HG02884 (cell line): Measurements from ENCODE around the gene PLCB1.

Experiments used
- ATAC-seq: cut with Tn5 transposase; IDR thresholded peaks from one replicate; pipeline ENCODE4 v1.9.1; 2021; ENCODE audit warnings: mild to moderate bottlenecking, moderate library complexity; ENCODE audit not compliant: unreplicated experiment

Gene PLCB1

DNA sequence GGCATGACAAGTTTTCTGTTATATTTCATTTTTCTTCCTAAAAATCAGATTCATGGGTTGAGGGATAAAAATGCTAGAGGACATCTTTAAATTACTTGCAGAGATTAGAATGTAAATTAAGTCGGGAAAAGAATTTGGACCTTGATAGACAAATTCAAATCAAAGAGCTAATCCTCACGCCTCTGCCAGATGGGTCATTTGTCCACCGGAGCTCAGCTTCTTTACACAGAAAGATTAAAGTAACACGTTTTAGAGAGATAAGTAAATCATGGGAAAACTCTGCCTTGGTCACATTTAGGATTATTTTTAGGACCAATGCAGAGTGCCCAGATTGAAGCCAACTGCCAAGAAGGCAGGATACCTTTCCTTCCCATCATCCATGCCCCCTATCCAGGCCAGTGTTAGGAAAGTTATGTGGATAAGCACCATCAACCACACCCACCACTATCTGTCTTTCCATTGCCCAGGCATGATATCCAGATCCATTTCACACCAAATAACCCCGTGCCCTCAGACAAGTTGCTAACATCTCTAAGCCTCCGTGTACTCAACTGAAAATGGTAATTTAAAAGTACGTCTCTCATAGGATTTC, 539.4 kb downstream of the PLCB1 start:
- no peak for ATAC-seq

DNA sequence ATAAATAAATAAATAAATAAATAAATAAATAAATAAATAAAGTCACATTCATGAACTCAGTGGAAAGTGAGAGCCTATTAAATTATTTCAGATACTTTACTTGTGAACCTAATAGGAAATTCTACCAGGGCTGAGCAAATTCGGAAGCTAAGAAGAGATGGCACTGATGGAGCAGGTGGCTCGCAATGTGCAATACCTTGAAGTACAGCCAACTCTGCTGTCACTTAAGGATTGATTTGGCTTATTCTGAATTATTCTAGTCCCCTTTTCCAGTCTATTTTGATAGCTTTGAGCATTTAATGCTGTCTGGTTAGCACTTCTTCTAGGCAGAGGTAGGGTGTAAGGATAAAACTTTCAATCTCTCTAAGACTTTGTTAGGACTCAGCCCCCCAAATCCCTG, 541.0 kb downstream of the PLCB1 start:
- no peak for ATAC-seq

DNA sequence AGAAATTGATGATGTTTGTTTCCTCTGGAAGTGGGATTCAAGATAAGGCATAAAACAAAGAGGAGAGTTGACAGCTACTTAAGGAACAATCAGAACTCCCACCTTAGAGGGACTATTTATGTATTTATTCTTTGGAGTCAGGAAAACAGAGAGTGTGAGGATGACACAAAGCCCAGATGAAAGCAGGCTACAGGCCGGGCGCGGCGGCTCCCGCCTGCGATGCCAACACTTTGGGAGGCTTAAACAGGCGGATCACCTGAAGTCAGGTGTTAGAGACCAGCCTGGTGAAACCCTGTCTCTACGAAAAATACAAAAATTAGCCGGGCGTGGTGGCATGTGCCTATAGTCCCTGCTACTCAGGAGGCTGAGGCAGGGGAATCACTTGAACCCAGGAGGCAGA, 543.8 kb downstream of the PLCB1 start:
- no peak for ATAC-seq

DNA sequence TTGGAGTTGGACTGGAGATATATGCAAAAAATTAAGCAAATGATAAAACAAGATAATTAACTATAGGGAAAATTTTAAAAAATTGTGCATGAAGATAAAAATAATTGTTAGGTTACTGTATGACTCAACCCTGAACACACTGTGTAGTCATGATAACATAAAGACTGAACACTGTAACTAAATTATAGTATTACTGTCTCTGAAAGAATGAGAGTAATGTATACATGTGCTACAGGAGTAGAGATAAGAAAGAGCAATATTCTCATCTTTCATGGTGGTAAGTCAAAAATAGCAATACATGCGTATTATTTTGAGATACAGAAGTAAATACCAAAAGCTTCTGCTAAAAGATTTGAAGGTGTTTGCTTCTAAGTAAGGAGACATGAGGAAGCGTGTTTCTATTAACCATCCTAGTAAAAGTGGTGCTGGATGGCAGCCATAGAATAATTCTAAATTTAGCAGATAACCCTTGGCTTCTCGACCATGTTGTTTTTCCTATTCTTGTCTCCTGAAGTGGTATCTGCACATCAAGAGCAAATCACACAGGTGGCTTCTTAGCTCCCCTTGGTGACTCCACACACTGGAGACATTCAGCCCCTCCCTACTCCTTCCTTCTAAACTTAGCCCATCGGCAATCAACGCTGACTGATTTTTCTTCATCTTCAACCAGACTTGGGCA, 546.2 kb downstream of the PLCB1 start:
- no peak for ATAC-seq

DNA sequence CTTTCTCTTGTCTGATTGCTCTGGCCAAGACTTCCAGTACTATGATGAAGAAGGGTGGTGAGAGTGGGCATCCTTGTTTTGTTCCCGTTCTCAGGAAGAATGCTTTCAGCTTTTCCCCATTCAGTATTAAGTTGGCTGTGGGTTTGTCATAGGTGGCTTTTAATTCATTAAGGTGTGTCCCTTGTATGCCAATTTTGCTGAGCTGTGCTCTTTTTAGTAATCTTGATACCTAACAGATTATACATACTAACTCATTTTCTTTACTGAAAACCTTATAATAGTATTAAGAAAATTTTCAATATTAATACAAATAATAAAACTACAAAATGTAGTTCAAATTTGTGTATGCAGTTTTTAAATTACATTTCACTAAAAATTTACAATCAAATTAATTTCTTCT, 557.3 kb downstream of the PLCB1 start:
- no peak for ATAC-seq

DNA sequence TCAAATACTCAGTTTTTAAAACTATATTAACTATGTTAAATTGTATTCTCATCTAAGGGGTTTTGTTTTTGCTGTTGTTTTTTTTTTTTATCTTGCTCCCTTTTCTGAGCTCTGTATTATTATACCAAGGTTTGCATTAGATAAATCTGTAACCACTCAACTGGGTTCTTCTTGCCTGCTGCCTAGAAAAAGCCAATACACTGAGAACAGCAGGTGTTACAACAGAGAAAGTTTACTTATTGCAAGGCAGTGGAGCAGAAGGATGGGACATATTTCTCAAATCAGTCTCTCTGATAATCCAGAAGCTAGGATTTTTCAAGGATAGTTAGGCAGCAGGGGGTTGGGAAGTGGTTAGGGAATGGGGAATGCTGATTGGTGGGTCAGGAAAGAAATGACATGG, 558.0 kb downstream of the PLCB1 start:
- no peak for ATAC-seq

DNA sequence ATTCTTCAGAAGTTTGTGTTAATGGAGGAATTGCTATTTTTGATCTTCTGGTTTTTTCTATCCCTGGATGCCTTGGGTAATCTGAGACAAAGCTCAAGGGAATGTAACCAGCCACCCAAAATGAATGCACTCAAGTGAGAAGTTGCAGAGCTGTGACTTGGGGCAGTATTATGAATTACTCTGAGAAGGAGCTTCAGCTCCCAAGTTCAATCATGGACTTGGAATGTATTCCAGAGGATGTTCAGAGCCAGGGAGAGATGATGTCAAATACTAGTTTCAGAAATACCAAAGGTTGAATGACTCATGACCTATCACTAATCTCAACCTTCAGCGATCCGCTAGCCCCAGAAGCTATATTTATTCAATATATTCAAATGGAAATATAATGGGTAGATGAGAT, 561.6 kb downstream of the PLCB1 start:
- ATAC-seq, result no peak

DNA sequence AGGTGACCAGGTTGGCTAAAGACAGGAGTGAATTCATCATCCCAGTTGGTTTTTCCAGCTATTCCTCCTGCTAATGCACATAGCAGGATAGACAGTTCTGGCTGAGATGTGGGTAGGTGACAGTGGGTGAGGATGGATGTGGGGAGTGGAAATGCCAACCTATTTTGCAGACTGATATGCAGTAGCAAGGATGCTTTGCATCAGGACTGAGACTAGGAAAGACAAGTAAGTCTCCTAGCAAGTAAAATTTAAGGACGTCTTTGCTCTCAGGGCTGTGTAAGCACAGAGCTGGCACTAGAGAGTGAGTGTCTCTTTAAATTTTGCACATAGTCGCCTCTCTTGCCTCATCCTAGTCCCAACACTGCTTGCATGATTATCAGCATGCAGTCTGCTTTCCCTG, 568.7 kb downstream of the PLCB1 start:
- ATAC-seq, result no peak

DNA sequence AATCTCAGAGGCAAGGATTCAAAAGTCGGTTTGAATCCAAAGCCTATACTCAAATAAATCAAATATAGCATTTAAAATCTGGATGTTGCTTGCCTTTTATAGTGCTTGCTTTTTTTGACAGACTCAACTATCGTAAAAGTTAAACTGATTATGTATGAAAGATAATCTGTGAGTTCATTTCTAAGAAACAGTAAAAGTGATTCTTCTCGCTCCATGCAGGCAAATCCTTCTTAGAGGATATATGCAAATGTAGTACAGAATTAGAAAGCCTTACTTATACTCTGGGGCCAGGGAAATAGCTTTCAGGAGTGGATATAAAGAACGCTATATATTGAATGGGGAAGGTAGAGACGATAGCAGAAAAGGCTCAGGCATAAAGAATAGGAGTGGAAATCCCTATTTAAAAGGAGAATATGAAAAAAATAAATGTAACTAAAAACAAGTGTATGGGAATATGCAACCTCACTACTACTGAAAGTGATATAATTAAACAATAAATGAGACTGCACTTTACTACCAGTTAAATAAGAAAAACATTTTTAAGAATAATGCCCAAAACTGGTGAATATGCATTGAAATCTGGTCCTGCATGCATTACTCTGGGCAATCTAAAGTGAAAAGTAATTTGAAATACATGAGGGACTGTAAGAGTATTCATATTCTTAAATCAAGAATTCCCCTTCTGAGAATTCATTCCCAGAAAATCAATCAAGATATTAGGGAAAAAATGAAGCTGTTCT, 575.1 kb downstream of the PLCB1 start:
- no peak for ATAC-seq

DNA sequence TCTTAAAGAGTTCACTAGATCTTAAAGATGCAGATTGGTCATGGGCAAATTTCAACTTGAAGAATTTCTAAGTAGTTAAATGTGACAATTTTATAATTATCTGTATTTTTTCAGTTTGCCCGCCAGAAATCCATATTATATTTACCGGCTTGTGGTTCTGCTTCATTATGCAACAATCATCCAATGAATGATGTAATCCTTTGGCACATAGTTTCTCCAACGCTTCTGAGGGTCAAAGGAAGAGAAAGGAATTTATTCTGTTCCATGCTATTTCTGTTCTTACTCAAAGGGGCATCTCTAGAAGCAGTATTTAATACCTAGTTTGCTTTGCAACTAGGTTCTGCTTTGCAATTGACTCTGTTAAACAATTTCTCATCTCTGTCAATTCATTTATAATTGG, 577.6 kb downstream of the PLCB1 start:
- no peak for ATAC-seq

DNA sequence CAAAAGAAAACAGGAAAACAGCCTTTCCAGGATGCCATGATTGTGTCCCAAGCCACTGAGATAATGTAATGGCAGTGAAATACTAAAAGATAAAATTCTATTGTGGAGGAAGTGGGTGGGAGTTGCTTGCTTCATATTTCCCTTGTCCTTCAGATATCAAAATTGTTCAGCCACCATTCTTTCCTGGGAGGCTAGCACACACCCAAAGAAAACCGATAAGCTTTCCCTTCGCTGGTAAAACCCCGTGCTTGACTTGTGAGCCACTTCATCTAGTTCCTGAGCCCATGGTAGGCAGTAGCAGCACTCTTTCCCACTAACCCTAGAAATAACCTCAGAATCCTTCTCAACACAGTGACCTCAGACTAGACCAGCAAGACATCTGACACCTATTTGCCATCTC, 579.4 kb downstream of the PLCB1 start:
- no peak for ATAC-seq

DNA sequence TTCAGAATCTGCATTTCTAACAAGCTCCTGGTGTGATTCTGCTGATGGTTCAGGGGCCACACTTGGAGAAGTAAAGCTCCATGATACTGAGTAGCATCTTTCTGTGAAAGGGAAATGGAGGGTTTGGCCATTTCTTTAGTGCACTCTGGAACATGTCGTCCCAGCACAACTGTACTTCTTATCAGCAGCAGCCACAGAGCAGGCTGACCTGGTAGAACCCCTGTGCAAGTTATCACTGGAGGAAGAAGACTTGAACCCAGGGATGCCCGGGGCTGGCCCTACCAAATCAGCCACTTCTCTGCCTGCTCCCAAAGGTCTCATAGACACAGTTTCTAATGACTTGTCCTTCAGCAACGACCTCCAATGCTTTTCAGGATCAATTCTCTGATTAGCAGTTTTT, 582.1 kb downstream of the PLCB1 start:
- no peak for ATAC-seq

DNA sequence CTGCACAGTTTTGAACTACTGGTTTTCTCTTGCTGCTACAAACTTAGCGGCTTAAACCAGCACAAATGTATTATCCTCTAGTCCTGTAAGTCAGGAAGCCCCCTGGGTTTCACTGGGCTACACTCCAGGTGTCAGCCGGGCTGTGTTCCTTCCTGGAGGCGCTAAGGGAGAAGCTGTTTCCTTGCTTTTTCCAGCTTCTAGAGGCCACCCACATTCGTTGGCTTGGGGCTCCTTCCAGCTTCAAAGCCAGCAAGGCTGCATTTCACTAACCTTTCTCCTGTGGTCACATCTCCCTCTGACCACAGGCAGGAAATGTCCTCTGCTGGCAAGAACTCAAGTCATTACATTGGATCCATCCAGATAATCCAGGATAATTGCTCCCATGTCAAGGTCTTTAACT, 586.2 kb downstream of the PLCB1 start:
- no peak for ATAC-seq

DNA sequence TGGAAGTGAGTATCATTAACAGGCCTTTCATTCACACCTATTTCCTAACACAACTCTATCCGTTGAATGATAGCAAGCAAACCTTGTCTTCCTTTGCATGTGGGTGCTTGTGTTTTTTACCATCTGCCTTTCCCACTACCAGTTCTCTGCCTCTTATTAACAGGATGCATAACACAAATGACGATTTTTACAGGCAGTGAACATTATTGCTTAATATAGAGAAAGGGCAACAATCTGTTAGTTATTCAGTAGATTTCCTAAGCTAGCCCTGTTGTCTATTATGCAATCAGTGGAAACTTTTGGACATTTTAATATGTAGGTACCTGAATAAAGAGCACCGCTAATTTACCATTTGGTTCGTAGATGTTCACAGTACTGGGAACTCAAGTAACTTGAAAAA, 588.0 kb downstream of the PLCB1 start:
- ATAC-seq, result no peak

DNA sequence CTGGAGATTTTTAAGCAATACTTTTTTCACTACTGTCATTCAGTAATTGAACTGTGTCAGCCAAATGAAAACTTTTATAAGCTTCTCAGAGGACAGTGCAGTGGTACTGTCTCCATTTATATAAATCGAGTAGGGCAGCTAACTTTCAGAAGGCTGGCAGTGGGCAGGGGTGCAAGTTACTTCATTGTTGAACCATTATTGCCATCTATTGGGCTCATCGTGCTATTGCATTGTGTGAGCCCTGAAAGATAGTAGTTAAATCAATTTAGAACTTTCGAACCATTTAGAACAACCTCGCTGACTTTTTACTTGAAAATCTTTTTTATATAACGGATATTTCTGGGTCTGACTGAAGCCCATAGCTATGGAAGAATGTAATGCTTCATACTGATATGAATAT, 589.0 kb downstream of the PLCB1 start:
- ATAC-seq, result peak; percentile 51

DNA sequence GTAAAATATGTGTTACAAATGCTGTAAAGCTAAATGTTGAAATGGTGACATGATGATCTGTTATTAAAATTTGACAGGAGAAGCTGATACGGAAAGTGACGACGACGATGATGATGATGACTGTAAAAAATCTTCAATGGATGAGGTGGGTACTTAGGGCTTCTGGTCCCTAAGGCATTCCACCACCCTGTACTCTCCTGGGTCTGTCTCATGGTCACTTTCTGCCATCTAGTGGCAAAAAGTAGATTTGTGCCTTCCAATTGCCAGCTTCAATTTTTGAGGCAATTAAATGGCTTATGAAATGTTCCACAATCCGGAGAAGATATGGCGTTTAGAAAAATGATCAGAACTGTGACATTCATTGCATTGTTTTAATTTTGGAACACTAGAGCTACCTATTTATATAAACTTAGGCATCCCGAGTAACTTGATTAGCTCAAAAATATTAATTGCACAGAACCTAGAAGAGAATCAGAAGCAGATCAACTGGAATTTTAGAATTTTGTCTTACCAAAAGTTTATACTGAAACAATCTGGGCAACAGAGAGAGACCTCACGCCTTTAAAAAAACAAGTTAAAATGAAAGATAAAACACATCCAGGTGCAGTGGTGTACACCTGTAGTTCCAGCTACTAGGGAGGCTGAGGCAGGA, 590.3 kb downstream of the PLCB1 start:
- peak; percentile 84 for ATAC-seq

DNA sequence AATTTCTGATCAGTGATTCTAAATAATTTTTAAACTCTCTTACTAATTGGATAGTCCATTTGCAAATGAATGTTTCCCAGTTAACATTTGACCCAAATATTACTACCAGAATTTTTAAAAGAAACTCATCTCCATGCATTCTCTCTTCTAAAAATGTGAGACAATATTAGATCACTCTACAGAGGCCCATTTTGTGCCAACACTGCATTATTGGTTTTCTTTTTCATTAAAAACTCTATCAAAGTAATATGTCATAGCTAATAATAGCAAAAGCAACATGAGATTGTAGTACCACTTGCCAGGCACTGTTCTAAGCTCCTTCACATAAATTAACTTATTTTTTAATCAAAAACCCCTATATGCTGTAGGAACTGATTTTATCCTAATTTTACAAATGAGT, 591.2 kb downstream of the PLCB1 start:
- ATAC-seq, result no peak

DNA sequence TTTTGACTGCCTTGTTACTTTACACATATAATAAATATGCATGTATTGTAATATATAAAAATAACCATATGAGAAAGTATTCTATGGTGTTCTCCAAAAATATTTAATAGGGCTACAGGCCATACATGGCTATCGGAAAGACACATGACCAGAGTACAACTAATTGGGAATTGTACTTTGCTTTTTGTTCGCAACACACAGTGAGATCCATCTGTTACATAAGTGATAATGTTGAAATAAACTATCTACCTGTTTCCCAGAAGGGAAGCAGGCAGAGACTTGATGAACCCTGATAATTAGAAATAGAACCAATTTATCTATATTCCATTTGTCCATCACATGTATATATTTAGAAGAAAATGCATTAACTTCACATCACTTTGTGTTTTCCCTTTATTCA, 592.8 kb downstream of the PLCB1 start:
- ATAC-seq, result no peak

DNA sequence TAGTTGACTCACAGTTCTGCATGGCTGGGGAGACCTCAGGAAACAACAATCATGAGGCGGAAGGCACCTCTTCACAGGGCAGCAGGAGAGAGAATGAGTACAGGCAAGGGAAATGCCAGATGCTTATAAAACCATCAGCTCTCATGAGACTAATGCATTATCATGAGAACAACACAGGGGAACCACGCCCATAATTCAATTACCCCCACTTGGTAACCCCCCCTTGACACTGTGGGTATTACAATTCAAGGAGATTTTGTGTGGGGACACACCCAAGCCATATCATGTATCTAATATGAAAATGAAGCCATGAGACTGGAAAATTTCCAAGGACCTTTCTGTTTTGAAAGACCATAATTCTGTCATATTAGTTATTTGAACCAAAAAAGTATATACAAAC, 594.4 kb downstream of the PLCB1 start:
- ATAC-seq, result no peak

DNA sequence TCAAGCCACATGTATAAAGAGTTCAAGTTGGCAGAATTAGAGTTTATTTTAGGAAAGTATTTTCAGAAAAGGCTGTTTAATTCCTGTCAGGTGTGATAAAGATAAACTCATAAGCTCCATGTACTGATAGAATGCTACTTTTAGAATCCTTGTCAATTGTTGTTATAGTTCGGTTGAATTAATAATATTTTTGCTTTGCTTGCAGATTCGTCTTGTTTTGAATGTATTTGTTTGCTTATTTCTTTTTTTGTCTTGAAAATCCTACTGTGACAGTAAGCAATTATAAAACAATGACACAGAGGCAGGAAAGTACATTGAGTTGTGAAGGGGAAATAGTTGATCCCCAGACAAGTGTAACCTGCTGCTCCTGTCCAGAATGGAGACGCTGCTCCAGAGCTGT, 602.9 kb downstream of the PLCB1 start:
- ATAC-seq, result no peak

DNA sequence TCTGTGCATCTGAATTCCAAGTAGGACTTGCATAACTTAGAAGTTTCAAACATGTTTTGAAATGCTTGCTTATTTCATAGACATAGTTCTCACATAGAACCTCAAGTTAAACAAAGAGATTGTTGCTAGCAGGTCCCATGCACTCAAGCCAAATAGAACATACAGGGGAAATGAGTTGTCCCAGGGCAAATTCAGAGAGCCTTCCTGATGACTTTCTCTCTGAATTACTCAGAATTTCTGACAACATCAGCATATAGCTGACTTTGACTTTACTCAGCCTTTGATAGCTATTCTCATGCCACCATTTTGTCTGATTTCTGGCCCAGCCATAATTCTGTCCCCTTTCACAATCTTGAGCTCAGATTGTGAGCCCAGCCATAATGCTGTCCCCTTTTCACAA, 603.6 kb downstream of the PLCB1 start:
- no peak for ATAC-seq

DNA sequence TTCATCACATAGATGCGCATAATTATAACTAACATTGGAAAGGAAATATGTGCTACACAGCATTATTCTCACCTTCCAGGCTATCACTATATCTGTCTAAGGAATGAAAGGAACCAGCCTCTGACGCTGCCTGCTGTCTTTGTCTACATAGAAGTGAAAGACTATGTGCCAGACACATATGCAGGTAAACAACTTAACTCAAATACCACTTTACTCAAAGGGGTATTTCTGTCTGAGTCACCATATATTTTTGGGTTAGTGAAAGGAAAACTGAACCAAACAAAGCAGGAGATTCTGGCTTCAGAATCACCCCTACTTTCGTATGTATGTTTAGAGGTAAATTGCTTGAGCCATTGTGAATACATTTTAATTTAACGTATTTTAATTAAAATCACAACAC, 608.2 kb downstream of the PLCB1 start:
- peak; percentile 88 for ATAC-seq
